ENCODE results near the gene WFDC8.
"Not testable (repeated sequence)": the region's sequence is repeated elsewhere in the genome, so short reads cannot be mapped to it uniquely, and the experiment has no call there.

The WFDC8 gene

DNA sequence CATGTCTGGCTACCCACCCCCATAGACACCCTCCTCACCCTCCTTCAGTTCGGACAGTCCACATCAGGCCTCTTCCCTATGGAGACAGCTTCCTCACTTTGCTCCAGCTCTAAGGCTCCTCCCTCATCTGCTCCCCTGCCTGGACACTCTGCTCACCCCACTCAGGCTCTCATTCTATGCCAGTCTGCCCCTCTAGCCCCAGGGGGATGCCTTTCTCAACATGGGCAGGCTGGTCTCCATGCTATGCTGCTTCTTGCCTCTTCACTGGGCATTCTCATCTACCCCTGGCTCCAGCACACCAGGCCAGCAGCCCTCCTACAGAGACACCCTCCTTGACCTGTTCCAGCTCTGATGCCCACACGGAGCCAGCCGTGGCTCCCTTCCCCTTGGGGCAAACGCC is at the start of gene WFDC8:
Gene WFDC8 (minus strand): TSS at position 101 of the 400 bp plus-strand sequence. CDS start 37 bp downstream, at position 64.
- DNase-seq = no peak

DNA sequence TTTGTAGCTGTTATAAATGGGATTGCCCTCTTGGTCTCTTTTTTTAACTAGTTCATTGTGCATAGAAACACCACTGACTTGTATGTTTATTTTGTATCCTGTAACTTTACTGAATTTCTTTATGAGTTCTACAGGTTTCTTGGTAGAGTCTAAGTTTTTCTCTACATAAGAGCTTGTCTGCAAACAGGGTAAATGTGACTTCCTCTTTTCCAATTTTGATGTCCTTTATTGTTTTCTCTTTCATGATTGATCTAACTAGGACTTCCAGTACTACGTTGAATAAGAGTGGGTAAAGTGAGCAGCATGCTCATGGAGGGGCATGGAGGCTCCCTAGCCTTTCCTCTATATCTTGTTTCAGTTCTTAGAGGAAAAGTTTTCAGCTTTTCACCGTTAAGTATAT is 47.5 kb upstream of the WFDC8 start:
- no peak for DNase-seq

DNA sequence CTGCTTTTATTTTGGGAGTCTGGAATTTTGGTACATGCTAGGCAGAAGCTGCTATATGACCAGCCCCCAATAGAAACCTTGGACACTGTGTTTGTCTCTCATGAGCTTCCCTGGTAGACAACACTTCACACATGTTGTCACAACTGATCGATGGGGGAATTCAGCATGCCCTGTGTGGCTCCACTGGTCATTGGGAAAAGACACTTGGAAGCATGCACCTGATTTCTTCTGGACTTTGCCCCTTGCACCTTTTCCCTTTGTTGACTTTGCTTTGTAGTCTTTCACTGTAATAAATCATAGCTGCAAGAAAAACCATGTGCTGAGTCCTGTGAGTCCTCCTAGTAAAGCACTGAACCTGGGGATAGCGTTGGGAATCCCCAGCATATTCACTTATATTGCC is 42.5 kb upstream of the WFDC8 start:
- no peak for DNase-seq

DNA sequence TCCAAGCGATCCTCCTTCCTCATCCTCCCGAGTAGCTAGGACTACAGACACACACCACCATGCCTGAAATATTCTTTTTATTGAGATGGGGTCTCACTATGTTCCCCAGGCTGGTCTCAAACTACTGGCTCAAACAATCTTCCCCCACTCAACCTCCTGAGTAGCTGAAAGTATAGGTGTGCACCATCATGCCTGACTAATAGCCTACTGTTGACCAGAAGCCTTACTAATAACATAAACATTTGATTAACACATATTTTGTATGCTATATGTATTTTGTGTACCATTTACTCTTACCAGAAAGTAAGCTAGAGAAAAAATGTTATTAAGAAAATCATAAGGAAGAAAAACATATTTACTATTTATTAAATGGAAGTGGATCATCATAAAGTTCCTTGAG is 38.5 kb upstream of the WFDC8 start:
- no peak for DNase-seq

DNA sequence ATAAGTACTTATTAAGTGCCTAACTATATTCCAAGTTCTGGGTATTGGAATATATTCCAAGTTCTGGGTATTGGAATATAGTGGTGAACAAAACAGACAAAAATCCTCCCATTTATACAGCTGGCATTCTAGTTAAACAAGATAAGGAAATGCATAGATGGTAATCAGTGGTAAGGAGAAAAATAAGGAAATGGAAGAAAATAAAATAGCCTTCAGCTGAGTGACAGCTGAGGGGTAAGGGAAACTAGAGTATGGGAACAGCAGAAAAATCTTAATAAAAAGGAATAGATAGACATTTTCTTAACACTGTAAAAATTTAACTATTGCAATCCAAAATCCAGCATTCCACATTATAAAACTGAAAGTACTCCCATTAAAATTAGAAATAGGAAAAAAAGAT is 33.2 kb upstream of the WFDC8 start:
- DNase-seq = no peak

DNA sequence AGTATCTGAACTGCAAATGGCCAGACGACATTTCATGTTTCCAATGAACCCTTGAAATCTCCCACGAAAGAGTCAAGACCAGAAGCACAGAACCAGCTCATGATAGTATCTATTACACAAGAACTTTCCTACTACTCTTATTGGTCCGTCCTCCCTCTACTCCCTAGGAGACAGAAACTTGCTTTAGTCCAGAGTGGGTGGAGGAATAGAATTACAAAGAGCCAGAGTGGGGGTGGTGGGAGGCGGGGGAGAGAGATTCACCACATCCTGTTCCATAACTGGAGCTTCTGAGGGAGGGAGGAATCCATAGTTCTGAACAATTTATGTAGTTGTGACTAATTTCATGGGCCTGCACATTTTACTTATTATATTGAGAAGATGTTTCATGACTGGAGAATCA is 32.0 kb upstream of the WFDC8 start:
- no peak for DNase-seq

DNA sequence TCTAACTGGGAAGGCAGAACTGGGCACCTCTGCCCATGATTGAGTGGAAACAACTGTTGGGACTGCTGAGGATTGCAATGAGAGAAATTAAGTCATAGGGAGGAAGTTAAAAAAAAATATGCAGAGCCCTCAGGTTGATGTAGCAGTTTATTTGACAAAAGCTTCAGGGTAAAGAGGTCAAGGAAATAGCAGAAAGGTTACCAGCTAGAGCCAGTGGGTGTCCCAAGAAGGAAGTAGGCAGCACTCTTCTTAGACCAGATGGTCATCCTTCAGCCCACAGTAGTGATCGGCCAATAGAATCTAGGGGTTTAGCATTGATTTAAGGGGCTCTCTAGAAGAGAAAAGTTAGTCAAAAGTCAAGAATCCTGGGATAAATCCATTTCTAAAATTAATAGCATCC is 28.7 kb upstream of the WFDC8 start:
- DNase-seq = no peak

DNA sequence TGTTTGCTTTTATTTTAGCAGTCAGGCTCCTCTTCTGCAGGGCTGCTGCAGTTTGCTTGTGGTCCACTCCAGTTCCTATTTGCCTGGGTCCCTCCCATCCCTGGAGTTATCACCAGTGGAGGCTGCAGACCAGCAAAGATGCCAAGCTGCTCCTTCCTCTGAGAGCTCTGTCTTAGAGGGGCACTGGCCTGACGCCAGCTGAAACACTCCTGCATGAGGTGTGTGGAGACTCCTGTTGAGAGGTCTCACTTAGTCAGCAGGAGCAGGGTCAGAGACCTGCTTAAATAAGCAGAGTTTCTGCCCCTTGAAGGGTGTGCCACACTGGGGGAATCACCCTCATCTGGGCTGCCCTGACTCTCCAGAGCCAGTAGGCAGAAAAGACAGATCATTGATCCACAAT is 16.2 kb upstream of the WFDC8 start:
- DNase-seq = no peak

DNA sequence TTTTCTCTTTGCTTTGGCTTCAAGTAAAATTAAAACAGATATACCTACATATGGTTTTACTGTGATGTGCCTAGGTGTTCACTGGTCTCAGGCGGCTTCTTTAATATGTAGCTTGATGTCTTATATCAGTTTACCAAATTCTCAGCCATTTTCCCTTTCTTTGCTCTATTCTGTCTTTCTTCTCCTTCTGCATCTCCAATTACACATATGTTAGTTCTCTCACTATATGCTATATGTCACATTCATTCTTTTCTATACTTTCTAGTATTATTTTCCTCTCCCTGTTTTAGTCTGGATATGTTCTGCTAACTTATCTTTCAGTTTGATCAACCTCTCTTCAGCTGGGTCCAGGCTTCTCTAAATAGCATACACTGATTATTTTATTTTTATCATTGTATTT is 14.4 kb upstream of the WFDC8 start:
- DNase-seq = no peak

DNA sequence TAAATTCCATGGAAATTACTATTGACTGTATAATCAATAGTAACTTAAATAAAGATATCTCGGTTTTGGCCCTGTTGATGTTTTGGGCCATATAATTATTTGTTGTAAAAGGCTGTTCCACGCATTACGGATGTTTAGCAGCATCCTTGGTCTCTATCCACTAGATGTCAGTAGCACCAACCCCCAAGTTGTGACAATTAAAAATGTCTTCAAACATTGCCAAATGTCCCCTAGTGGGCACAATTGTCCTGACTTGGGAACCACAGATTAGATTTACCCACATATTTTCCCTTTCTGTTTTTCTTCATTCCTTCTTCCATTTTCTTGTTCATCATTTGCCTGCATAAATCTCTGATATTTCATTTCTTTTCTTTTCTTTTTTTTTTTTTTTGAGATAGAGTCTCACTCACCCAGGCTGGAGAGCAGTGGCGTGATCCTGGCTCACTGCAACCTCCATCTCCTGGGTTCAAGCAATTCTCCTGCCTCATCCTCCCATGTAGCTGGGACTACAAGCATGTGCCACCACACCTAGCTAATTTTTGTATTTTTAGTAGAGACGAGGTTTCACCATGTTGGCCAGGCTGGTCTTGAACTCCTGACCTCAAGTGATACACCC is 13.6 kb upstream of the WFDC8 start:
- DNase-seq = peak; percentile 19 to 66

DNA sequence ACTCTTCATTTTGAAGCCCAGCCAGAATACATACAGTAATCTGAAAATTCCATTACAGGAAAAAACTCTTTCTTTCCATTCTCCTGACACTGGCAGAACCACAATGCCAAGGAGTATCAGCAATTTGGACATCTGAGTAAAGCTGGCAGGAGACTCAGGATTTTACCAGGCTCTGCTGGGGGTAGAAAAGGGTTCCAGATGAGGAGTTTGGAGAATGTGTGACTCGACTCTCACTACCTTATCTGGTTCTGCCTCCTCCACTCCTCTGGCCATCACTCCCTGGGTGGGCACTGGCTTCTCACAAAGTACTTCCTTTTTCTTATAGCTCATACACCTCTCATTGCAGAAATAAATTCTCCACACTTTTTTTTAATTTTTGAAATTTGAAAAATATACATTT is 10.6 kb upstream of the WFDC8 start:
- DNase-seq = no peak

DNA sequence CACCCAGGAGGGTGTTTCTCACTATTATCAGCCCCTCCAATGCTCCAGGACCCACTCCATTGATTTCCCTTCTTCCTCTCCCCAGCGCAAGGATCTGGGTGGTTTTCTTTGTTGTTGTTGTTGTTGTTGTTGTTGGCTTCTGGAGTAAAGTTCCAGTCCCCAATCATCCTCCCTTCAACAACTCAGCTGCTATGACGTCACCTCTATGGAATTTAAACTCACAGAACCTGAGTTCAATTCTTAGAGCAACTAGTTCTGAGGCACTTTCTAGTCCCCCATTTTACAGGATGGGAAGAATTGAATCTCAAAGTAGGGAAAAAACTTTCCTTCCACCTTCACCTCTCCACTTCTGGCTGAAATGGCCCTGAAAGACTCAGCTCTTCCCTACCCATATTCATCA is 9.7 kb upstream of the WFDC8 start:
- no peak for DNase-seq

DNA sequence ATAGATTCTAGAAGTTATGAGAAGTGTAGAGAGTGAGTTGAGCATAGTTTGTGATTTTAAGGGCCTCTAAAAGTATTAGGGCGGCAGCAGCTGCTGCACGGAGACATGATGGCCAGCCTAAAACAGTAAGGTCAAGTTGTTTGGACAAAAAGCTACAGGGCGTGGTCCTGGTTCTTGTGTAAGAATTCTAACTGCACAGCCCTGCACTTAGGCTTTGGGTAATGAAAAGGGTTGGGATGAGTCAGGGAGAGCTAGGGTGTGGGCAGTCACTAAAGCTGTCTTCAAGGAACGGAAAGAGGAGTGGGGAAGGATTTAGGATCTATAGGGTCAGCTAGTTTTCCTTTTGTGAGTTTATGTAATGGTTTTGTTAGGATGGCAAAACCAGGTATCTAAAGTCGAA is 6.9 kb upstream of the WFDC8 start:
- DNase-seq = not testable (repeated sequence)

DNA sequence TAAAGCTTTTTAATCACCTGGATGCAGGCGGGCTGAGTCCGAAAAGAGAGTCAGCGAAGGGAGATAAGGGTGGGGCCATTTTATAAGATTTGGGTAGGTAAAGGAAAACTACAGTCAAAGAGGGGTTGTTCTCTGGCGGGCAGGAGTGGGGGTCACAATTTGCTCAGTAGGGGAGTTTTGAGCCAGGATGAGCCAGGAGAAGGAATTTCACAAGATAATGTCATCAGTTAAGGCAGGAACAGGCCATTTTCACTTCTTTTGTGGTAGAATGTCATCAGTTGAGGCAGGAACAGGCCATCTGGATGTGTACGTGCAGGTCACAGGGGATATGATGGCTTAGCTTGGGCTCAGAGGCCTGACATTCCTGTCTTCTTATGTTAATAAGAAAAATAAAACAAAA is 5.2 kb upstream of the WFDC8 start:
- DNase-seq = not testable (repeated sequence)

DNA sequence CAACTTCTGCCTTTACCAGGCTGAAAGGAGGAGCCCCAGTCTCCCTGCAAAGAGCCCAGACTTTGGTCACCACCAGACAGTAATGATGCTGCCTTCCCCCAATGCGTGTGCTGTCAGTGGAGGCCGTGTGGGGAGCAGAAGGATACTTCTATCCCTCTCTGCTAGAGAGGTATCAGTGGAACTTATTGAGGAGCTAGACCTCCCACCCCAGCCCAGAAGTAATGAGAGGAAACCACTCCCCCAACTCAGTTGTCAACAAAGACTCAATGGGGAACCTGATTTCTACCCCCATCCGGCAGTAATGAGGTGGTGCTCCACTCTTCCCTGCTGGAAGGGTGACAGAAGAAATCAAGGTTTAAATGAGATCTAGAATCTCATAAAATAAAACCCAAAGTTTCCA is 4.4 kb upstream of the WFDC8 start:
- DNase-seq = no peak

DNA sequence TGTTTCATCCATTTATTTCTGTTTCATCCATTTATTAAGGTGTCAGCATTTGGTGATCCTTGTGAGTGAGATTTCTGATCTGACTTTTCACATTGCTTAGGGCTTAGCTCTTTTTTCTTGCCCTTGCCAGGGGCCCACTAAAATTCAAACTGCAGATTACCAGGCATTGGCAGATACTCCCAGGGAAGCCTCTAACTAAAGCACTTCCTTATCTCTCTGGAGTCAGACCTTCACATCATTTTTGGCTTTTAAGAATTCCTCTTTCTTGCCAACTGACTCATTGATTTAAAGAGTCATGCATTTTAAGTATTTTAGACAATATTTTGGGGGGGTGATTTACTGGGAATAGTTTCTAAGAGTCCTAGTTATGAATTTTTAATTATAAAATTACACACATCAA is 2.6 kb upstream of the WFDC8 start:
- DNase-seq = no peak

DNA sequence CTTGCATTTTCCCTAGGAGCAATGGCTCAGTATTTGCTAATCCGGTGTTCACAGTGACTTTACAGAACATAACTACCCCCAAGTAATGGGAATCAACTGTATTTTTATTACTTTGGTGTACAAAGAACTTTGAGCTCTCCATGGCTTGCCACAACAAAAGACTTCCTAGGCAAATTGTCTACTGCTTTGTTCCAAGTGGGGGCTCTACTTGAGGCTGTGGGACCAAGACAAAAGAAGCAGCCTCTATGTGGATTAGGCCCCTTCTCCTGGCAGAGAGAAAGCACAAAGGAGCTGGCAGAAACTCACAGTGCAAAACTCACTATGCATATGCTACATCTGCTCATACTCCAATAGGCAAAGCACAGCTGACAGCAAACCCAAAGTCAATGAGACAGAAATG is 853 bp downstream of the WFDC8 start:
- DNase-seq = no peak

DNA sequence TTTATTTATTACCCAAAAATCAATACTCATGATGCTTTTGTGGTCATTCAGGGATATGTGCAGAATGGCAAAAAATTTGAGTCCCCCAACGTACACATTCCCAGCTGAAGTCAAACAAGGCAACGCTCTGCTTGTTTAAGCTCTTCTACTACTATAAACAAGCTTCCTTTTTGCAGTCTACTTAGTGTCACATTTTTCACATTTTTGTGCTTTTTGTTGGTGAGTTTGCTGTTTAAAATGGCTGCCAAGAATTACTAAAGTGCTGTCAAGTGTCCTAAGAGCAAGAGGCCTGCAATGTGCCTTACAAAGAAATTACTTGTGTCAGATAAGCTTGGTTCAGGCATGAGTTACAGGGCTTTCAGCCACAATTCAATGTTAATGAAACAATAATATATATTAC is 2.1 kb downstream of the WFDC8 start:
- no peak for DNase-seq

DNA sequence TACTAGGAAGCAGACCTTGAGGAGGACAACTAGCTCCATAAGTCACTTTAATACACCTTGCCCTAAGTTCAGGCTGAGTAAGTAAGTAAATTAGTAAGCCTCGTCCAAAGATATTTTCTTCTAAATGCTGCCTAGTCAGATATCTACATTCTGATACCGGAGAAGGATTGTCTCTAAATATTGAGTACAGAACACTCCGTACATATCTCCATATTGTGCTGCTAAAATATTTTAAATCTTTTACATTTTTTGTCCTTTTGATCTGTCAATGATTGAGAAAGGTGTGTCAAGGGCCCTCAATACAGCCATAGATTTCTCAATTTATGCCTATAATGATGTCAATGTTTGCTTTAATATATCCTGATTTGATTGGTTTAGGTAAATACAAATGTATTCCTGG is 3.2 kb downstream of the WFDC8 start:
- DNase-seq = no peak

DNA sequence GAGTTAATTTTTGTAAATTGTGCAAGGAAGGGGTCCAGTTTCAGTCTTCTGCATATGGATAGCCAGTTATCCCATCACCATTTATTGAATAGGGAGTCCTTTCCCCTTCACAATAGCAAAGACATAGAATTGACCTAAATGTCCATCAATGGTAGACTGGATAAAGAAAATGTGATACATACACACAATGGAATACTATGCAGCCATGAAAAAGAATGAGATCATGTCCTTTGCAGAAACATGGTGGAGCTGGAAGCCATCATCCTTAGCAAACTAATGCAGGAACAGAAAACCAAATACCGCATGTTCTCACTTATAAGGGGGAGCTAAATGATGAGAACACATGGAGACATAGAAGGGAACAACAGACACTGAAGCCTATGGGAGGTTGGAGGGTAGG is 9.4 kb downstream of the WFDC8 start:
- not testable (repeated sequence) for DNase-seq

DNA sequence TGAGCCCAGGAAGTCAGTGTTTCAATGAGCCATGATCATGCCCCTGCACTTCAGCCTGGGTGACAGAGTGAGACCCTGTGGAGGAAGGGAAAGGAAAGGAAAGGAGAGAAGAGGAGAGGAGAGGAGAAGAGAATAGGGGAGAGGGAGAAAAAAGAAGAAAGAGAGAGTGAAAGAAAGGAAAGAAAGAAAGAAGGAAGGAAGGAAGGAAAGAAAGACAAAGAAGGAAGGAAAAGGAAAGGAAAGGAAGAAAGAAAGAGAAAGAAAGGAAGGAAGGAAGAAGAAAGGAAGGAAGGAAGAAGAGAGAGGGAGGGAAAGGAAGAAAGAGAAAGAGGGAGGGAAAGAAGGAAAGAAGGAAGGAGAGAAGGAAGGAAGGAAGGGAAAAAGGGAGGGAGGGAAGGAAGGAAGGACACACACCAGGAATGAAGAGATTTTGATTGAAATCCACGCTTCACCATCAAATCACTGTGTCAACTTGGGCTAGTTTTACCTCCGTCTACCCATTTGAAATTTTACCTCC is 14.3 kb downstream of the WFDC8 start:
- DNase-seq = no peak

DNA sequence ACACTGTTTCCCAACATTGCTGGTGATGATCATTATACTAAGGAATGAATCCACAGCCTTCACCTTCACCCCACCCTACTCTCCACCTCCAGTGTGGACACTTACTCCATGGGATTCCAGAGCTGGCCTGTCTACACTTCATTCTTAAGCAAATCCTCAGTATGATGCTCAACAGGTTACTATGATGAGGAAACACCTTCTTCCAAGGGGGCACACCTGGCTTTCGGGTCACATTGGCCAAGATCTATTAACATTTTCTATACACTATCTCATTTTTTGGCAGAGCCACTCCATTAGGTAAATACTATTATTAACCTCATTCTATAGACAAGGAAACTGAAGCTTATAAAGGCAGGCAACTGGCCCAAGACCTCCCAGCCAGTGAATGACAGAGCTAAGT is 23.9 kb downstream of the WFDC8 start:
- DNase-seq = no peak

DNA sequence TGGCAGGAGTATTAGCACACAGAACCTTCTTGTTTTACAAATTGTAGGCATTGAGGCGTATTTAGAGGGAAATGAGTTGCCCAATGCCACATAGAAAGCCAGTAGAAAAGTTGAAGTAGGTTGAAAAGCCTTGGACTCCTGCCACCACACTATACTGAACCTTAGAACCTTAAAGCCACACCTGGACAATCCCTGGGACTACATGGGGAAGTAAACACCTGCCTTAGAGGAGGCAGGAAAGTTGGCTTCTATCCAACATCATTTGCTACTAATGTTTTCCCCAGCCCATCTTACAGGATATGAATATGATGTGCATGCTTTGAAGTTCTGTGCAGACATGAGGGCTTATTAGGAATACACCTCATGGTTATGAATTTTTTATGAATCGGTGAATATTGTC is 26.6 kb downstream of the WFDC8 start:
- no peak for DNase-seq

DNA sequence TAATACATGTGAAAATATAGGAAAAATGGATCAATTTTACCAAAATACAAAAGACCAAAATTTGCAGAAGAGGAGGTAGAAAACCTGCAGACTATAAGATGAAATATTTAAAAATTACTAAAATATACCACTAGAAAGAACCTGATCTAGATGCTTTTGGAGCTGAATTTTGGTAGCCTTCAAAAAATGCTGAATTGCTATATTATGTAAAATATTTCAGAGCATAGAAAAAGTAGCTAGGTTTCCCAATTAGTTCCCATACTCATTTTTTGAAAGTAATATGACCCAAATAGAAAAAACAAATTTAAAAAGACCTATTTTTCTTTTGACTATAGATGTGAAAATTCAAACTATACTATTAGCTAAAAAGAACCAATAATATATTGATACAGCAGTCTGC is 28.3 kb downstream of the WFDC8 start:
- no peak for DNase-seq

DNA sequence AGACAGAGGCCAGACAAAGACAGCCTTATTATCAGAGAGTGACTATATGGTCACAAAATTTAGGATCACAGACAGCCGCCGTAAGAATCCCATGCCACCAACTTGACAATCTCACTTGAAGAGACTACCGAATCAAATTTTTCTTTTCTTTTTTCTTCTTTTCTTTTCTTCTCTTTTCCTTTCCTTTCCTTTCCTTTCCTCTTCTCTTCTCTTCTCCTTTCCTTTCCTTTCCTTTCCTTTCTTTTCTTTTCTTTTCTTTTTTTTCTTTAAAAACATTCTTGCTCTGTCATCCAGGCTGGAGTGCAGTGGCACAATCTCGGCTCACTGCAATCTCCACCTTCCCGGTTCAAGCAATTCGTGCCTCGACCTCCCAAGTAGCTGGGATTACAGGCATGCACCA is 30.7 kb downstream of the WFDC8 start:
- DNase-seq = no peak

All from NCI-H524 (cell line).